GM21423 (cell line): Measurements from ENCODE around the gene HINT3.
"Not testable (repeated sequence)": the region's sequence is repeated elsewhere in the genome, so short reads cannot be mapped to it uniquely, and the experiment has no call there.

Source experiments
- ATAC-seq: cut with Tn5 transposase; IDR thresholded peaks from one replicate; pipeline ENCODE4 v1.9.1; 2021; ENCODE audit warnings: mild to moderate bottlenecking, moderate library complexity; ENCODE audit not compliant: unreplicated experiment

HINT3 gene

GRCh38 chr6:125956506-125957390 lies at the start of gene HINT3:
TSS of gene HINT3 (plus strand) at chr6:125956770. CDS start at chr6:125956978, 208 bp downstream.
- ATAC-seq: peak; percentile 91

- peak; percentile 99 for ATAC-seq
Observed at GRCh38 chr6:125910527-125910926, 46.0 kb upstream of the HINT3 start.

GRCh38 chr6:125911051-125911451 lies 45.5 kb upstream of the HINT3 start:
- ATAC-seq: not testable (repeated sequence)

- not testable (repeated sequence) for ATAC-seq
Observed at GRCh38 chr6:125912430-125912829, 44.1 kb upstream of the HINT3 start.

GRCh38 chr6:125913145-125913544 lies 43.4 kb upstream of the HINT3 start:
- ATAC-seq: no peak

- ATAC-seq: no peak
Observed at GRCh38 chr6:125913864-125914351, 42.7 kb upstream of the HINT3 start.

- no peak for ATAC-seq
Observed at GRCh38 chr6:125918230-125918629, 38.3 kb upstream of the HINT3 start.

GRCh38 chr6:125918681-125919566 lies 37.6 kb upstream of the HINT3 start:
- peak; percentile 98 for ATAC-seq

- ATAC-seq: no peak
Observed at GRCh38 chr6:125919618-125920017, 37.0 kb upstream of the HINT3 start.

- no peak for ATAC-seq
Observed at GRCh38 chr6:125922322-125922860, 34.2 kb upstream of the HINT3 start.

- no peak for ATAC-seq
Observed at GRCh38 chr6:125923366-125923877, 33.1 kb upstream of the HINT3 start.

GRCh38 chr6:125924169-125924568 lies 32.4 kb upstream of the HINT3 start:
- no peak for ATAC-seq

GRCh38 chr6:125924697-125925358 lies 31.7 kb upstream of the HINT3 start:
- no peak for ATAC-seq

GRCh38 chr6:125926711-125927110 lies 29.9 kb upstream of the HINT3 start:
- ATAC-seq: no peak

GRCh38 chr6:125927761-125928160 lies 28.8 kb upstream of the HINT3 start:
- no peak for ATAC-seq

- no peak for ATAC-seq
Observed at GRCh38 chr6:125930765-125931418, 25.7 kb upstream of the HINT3 start.

- ATAC-seq: peak; percentile 73
Observed at GRCh38 chr6:125931733-125932450, 24.7 kb upstream of the HINT3 start.

- peak; percentile 17 for ATAC-seq
Observed at GRCh38 chr6:125932451-125932795, 24.1 kb upstream of the HINT3 start.

- ATAC-seq: not testable (repeated sequence)
Observed at GRCh38 chr6:125935520-125935919, 21.1 kb upstream of the HINT3 start.
